GM23338 (cell line): ENCODE results near the gene SRCAP. TPM values are rescaled to one million over a fixed set of nuclear protein-coding genes. Genes with fewer than 3 reads are reported as not detected.

Source experiments
- ATAC-seq: fragments of 200-7000 bp; cut with Tn5 transposase; 3 replicates; pipeline ENCODE4 v1.9.1; 2020
- DNase-seq: peaks from one replicate; pipeline ENCODE4 v3.0.0-alpha.2; 2015; ENCODE audit warnings: low spot score
- H2AFZ ChIP-seq: fragments of 200-600 bp; sonication (generic); 2 replicates; pipeline ENCODE4 v1.8.0; 2016; ENCODE audit warnings: antibody characterized with exemption, mild to moderate bottlenecking, moderate library complexity
- H3F3A ChIP-seq: fragments of 200-600 bp; sonication (generic); replicated peaks from 2 replicates; pipeline ENCODE4 v1.8.0; 2017; ENCODE audit warnings: antibody characterized with exemption, mixed run types, low read depth
- H3K27ac ChIP-seq: fragments of 200-600 bp; sonication (generic); 2 replicates; pipeline ENCODE4 v1.6.1; 2016; ENCODE audit warnings: low read depth
- H3K27me3 ChIP-seq: fragments of 200-600 bp; sonication (generic); 2 replicates; pipeline ENCODE4 v1.8.0; 2016; ENCODE audit warnings: mild to moderate bottlenecking, mixed run types, moderate library complexity; ENCODE audit not compliant: insufficient read depth
- H3K36me3 ChIP-seq: fragments of 200-600 bp; sonication (generic); 2 replicates; pipeline ENCODE4 v1.8.0; 2016; ENCODE audit warnings: mild to moderate bottlenecking; ENCODE audit not compliant: insufficient read depth
- H3K4me1 ChIP-seq: fragments of 200-600 bp; sonication (generic); 2 replicates; pipeline ENCODE4 v1.8.0; 2016; ENCODE audit warnings: mild to moderate bottlenecking, moderate library complexity; ENCODE audit not compliant: insufficient read depth
- H3K4me2 ChIP-seq: fragments of 200-600 bp; sonication (generic); 2 replicates; pipeline ENCODE4 v1.7.1; 2017; ENCODE audit warnings: mixed run types
- H3K4me3 ChIP-seq: fragments of 200-600 bp; sonication (generic); 2 replicates; pipeline ENCODE4 v1.6.1; 2016; ENCODE audit warnings: mixed run types
- H3K79me2 ChIP-seq: fragments of 200-600 bp; sonication (generic); replicated peaks from 2 replicates; pipeline ENCODE4 v1.8.0; 2017; ENCODE audit warnings: mild to moderate bottlenecking; ENCODE audit not compliant: insufficient read depth
- H3K9me2 ChIP-seq: fragments of 200-600 bp; sonication (generic); 2 replicates; pipeline ENCODE4 v1.8.0; 2017; ENCODE audit not compliant: insufficient read depth
- H4K20me1 ChIP-seq: fragments of 200-600 bp; sonication (generic); replicated peaks from 2 replicates; pipeline ENCODE4 v1.8.0; 2017; ENCODE audit warnings: mild to moderate bottlenecking; ENCODE audit not compliant: insufficient read depth
- H3K27ac Mint-ChIP-seq: 2 replicates; pipeline ENCODE4 v1.8.0; 2020; ENCODE audit warnings: inconsistent platforms, mild to moderate bottlenecking, moderate library complexity, mixed read lengths
- H3K27me3 Mint-ChIP-seq: 3 replicates; pipeline ENCODE4 v1.8.0; 2022; ENCODE audit warnings: low read depth, mild to moderate bottlenecking, moderate library complexity, mixed read lengths, inconsistent platforms; ENCODE audit not compliant: insufficient read depth, poor library complexity
- H3K36me3 Mint-ChIP-seq: 3 replicates; pipeline ENCODE4 v1.8.0; 2021; ENCODE audit warnings: low read depth, mild to moderate bottlenecking, inconsistent platforms, moderate library complexity, mixed read lengths
- H3K4me1 Mint-ChIP-seq: 3 replicates; pipeline ENCODE4 v1.8.0; 2020; ENCODE audit warnings: mild to moderate bottlenecking, inconsistent platforms, mixed read lengths
- H3K4me3 Mint-ChIP-seq: 3 replicates; pipeline ENCODE4 v1.8.0; 2021; ENCODE audit warnings: moderate library complexity, mild to moderate bottlenecking, inconsistent platforms, mixed read lengths
- H3K9me3 Mint-ChIP-seq: 3 replicates; pipeline ENCODE4 v1.8.0; 2020; ENCODE audit warnings: moderate library complexity, mild to moderate bottlenecking, inconsistent platforms, mixed read lengths
- CREB1 ChIP-seq: fragments of 250-450 bp; sonication (Bioruptor Pico); IDR thresholded peaks from 2 replicates; pipeline ENCODE4 v1.5.0; 2020; ENCODE audit warnings: low read depth, mild to moderate bottlenecking, moderate library complexity
- EZH2 ChIP-seq: fragments of 200-600 bp; sonication (generic); IDR thresholded peaks from one replicate; pipeline ENCODE4 v1.8.0; 2017; ENCODE audit warnings: antibody characterized with exemption, mild to moderate bottlenecking, low read depth; ENCODE audit not compliant: unreplicated experiment
- NANOG ChIP-seq: IDR thresholded peaks from 2 replicates; pipeline ENCODE4 v1.6.1; 2016; ENCODE audit warnings: antibody characterized with exemption, borderline replicate concordance
- POLR2AphosphoS5 ChIP-seq: IDR thresholded peaks from 2 replicates; pipeline ENCODE4 v1.6.1; 2016; ENCODE audit warnings: antibody characterized with exemption, low read depth
- ZNF462 ChIP-seq: fragments of 250-450 bp; sonication (Bioruptor Pico); IDR thresholded peaks from 2 replicates; pipeline ENCODE4 v1.5.0; 2020; ENCODE audit warnings: mild to moderate bottlenecking, moderate library complexity
- polyA plus RNA-seq: library from polyadenylated mRNA; unstranded; fragments of >200 nt; fragmentation: Nextera tagmentation; extraction: Ambion mirVana; gene quantifications from 2 replicates; pipeline ENCODE4 v1.2.1, GENCODE V29; 2016
- total RNA-seq: library from RNA; depleted of rRNA; stranded (reverse); fragments of >200 nt; shearing (Covaris generic); gene quantifications from 2 replicates; pipeline ENCODE4 v1.2.3, GENCODE V29; 2014
- TF ChIP-seq, protein P1 (sequence below): IDR thresholded peaks from 2 replicates; pipeline ENCODE4 v1.6.1; 2016; ENCODE audit warnings: antibody characterized with exemption

SRCAP gene
- total and polyA plus RNA-seq, 2 experiments from 2014 or later = 15.3 to 38.4 TPM

DNA sequence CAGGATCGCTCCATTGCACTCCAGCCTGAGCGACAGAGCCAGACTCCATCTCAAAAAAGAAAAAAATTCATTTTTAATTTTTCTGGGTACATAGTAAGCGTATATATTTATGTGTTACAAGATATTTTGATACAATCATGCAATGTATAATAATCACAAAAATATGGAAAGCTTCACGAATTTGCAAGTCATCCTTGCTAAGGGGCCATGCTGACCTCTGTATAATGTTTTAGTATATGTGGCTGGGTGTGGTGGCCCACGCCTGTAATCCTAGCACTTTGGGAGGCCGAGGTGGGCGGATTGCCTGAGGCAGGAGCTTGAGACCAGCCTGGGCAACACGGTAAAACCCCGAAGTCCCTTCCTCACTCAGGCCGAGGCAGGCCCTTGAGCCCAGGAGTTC, 23.8 kb upstream of the SRCAP start:
- Mint-ChIP-seq H3K9me3 (peaks cover 6% of the 10 kb centered on the region), H3K36me3 (no peaks in the 10 kb centered on the region), H3K4me1 (peaks cover 7% of the 10 kb centered on the region; the same call in 2 of the 3 replicates), H3K27ac (no peak overlapping the region), H3K27me3 (peaks cover 97% of the 10 kb centered on the region), H3K4me3 (no peak overlapping the region)
- no peaks in the 10 kb centered on the region for H3K36me3 ChIP-seq
- DNase-seq (no peak), ATAC-seq (no peak)
- H3K4me2 ChIP-seq = no peak overlapping the region
- H3K27ac ChIP-seq = no peak overlapping the region
- H3K4me1 ChIP-seq = no peaks in the 10 kb centered on the region; the same call in 1 of the 2 replicates
- H4K20me1 ChIP-seq = peaks cover 55% of the 10 kb centered on the region
- no peak overlapping the region for H2AFZ ChIP-seq
- H3K4me3 ChIP-seq = no peak overlapping the region
- H3K79me2 ChIP-seq = no peaks in the 10 kb centered on the region
- H3K27me3 ChIP-seq = peaks cover 95% of the 10 kb centered on the region
- TF ChIP-seq CREB1 = no peak
- TF ChIP-seq NANOG = no peak
- TF ChIP-seq EZH2 = no peak
- TF ChIP-seq ZNF462 (CRISPR knock-in tag) = no peak
- TF ChIP-seq, protein P1, sequence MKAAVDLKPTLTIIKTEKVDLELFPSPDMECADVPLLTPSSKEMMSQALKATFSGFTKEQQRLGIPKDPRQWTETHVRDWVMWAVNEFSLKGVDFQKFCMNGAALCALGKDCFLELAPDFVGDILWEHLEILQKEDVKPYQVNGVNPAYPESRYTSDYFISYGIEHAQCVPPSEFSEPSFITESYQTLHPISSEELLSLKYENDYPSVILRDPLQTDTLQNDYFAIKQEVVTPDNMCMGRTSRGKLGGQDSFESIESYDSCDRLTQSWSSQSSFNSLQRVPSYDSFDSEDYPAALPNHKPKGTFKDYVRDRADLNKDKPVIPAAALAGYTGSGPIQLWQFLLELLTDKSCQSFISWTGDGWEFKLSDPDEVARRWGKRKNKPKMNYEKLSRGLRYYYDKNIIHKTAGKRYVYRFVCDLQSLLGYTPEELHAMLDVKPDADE = no peak
- TF ChIP-seq POLR2AphosphoS5 = no peak
- no peaks in the 10 kb centered on the region for H3K9me2 ChIP-seq
- H3F3A ChIP-seq = peaks cover 8% of the 10 kb centered on the region; the same call in 1 of the 2 replicates
